GM12878 (cell line): ENCODE data around the gene BNC2. TPM values are rescaled to one million over a fixed set of nuclear protein-coding genes. Genes with fewer than 3 reads are reported as not detected.

Source experiments
- ATAC-seq: fragments of 200-7000 bp; cut with Tn5 transposase; 3 replicates; pipeline ENCODE4 v1.9.1; 2020; ENCODE audit warnings: mild to moderate bottlenecking, moderate library complexity
- BruUV-seq: library from RNA; stranded (reverse); fragments of 400-500 nt; replicated peaks from 2 replicates; lab custom pipeline; 2021; lab: Mats Ljungman, UMichigan
- CTCF ChIA-PET: fragments of 300-600 bp; sonication (Branson Sonifier 250); formaldehyde crosslinking; extraction: SDS; loops from one replicate; lab custom pipeline; 2021; ENCODE audit warnings: inconsistent platforms; lab: Yijun Ruan, JAX
- POLR2A ChIA-PET: fragments of 350-600 bp; formaldehyde crosslinking; extraction: SDS; loops from one replicate; lab custom pipeline; 2021; ENCODE audit warnings: inconsistent platforms; lab: Charles Lee
- RAD21 ChIA-PET: fragments of 300-600 bp; sonication (Branson Sonifier 250); formaldehyde crosslinking; loops from one replicate; lab custom pipeline; 2023; ENCODE audit warnings: antibody characterized with exemption; ENCODE audit not compliant: unreplicated experiment; lab: Charles Lee
- SMC1A ChIA-PET: fragments of 300-600 bp; sonication (Branson Sonifier 250); formaldehyde crosslinking; loops from one replicate; lab custom pipeline; 2023; ENCODE audit not compliant: unreplicated experiment, uncharacterized antibody; lab: Charles Lee
- DNase-seq: peaks from one replicate; pipeline ENCODE4 v3.0.0-alpha.2; 2011; ENCODE audit warnings: low read depth, low spot score
- FAIRE-seq: peaks from 3 replicates; lab custom pipeline; 2011; peaks lifted over from hg19 to GRCh38; lab: Jason Lieb, UNC
- H2AFZ ChIP-seq: 2 replicates; pipeline ENCODE4 v1.6.0; 2011; ENCODE audit warnings: low read depth, low read length, control low read depth; ENCODE audit not compliant: control insufficient read depth
- H3K27ac ChIP-seq: 2 replicates; pipeline ENCODE4 v1.5.1; 2011; ENCODE audit warnings: control low read depth; ENCODE audit not compliant: control insufficient read depth, insufficient read depth
- H3K27me3 ChIP-seq, 2 experiments: replicated peaks in 1 of 2; 2 replicates each; pipeline versions ENCODE4 v1.6.0 to v1.6.1; 2011; ENCODE audit warnings: low read length in 1 of 2; ENCODE audit not compliant: control insufficient read depth in 2 of 2, insufficient read depth in 2 of 2
- H3K36me3 ChIP-seq, 2 experiments: 2 replicates each; pipeline ENCODE4 v1.5.1; 2011; ENCODE audit warnings: low read length in 1 of 2; ENCODE audit not compliant: control insufficient read depth in 2 of 2, insufficient read depth in 2 of 2
- H3K4me1 ChIP-seq: 2 replicates; pipeline ENCODE4 v1.6.1; 2011; ENCODE audit warnings: mild to moderate bottlenecking, low read length, moderate library complexity, mixed read lengths; ENCODE audit not compliant: control insufficient read depth, insufficient read depth
- H3K4me2 ChIP-seq: 2 replicates; pipeline ENCODE4 v1.6.0; 2011; ENCODE audit warnings: control low read depth; ENCODE audit not compliant: control insufficient read depth, insufficient read depth
- H3K4me3 ChIP-seq: fragments of 200-600 bp; sonication (generic); 2 replicates; pipeline ENCODE4 v1.5.1; 2016
- H3K79me2 ChIP-seq: 2 replicates; pipeline ENCODE4 v1.6.0; 2011; ENCODE audit warnings: low read length; ENCODE audit not compliant: control insufficient read depth, insufficient read depth
- H3K9ac ChIP-seq: 2 replicates; pipeline ENCODE4 v1.8.0; 2011; ENCODE audit warnings: low read length, control low read depth, mixed read lengths; ENCODE audit not compliant: control insufficient read depth, insufficient read depth
- H3K9me3 ChIP-seq: replicated peaks from 3 replicates; pipeline ENCODE4 v1.5.1; 2011; ENCODE audit warnings: mild to moderate bottlenecking, low read length; ENCODE audit not compliant: control insufficient read depth, insufficient read depth
- H4K20me1 ChIP-seq: 2 replicates; pipeline ENCODE4 v1.6.0; 2011; ENCODE audit not compliant: control insufficient read depth, insufficient read depth
- MEF2A ChIP-seq: IDR thresholded peaks from 2 replicates; pipeline ENCODE4 v1.6.1; 2011; ENCODE audit warnings: low read depth, mild to moderate bottlenecking, low read length, moderate library complexity; ENCODE audit not compliant: insufficient read depth
- MTA3 ChIP-seq: IDR thresholded peaks from 2 replicates; pipeline ENCODE4 v1.6.1; 2012; ENCODE audit warnings: low read length, inconsistent platforms, borderline replicate concordance
- PML ChIP-seq: IDR thresholded peaks from 2 replicates; pipeline ENCODE4 v1.6.1; 2012; ENCODE audit warnings: low read length, inconsistent platforms
- RAD21 ChIP-seq: IDR thresholded peaks from 2 replicates; pipeline ENCODE4 v1.6.1; 2011; ENCODE audit warnings: mild to moderate bottlenecking, low read depth, low read length, moderate library complexity; ENCODE audit not compliant: insufficient read depth
- RCOR1 ChIP-seq: conservative IDR thresholded peaks from 2 replicates; pipeline ENCODE4 v1.6.1; 2012; ENCODE audit warnings: low read depth, low read length, improper control_type of control experiment
- SMC3 ChIP-seq: IDR thresholded peaks from 2 replicates; pipeline ENCODE4 v1.6.1; 2011; ENCODE audit warnings: low read length, improper control_type of control experiment, borderline replicate concordance
- TBL1XR1 ChIP-seq: IDR thresholded peaks from 2 replicates; pipeline ENCODE4 v1.6.1; 2012; ENCODE audit warnings: low read depth, low read length, improper control_type of control experiment
- TCF3 ChIP-seq: IDR thresholded peaks from 2 replicates; pipeline ENCODE4 v1.6.1; 2012; ENCODE audit warnings: low read depth, mild to moderate bottlenecking, low read length, borderline replicate concordance; ENCODE audit not compliant: insufficient read depth
- YY1 ChIP-seq: IDR thresholded peaks from 2 replicates; pipeline ENCODE4 v1.6.1; 2011; ENCODE audit warnings: low read depth, mild to moderate bottlenecking, low read length
- ZNF217 ChIP-seq: fragments of 450-650 bp; IDR thresholded peaks from 2 replicates; pipeline ENCODE4 v1.6.1; 2017; ENCODE audit warnings: antibody characterized with exemption, mild to moderate bottlenecking
- ZNF622 ChIP-seq: fragments of 450-650 bp; IDR thresholded peaks from 2 replicates; pipeline ENCODE4 v1.6.1; 2017; ENCODE audit warnings: mild to moderate bottlenecking, inconsistent platforms
- WGBS: methylation state at CpG from one replicate; pipeline ENCODE4 v1.1.6; 2016; ENCODE audit warnings: low lambda C conversion rate; ENCODE audit not compliant: insufficient replicate concordance, insufficient coverage; ENCODE audit errors: missing lambda C conversion rate; 5-methylcytosine and 5-hydroxymethylcytosine counted together
- in situ Hi-C: fragments of 300-500 bp; cut with MboI; formaldehyde crosslinking; loops from 9 replicates; pipeline ENCODE4 v1.14.3; 2018; ENCODE audit warnings: mixed read lengths
- intact Hi-C: fragments of 100-400 bp; cut with micrococcal nuclease; formaldehyde crosslinking; loops from one replicate; pipeline ENCODE4 v1.14.2; 2022; ENCODE audit not compliant: unreplicated experiment
- polyA plus RNA-seq, 11 experiments: library from polyadenylated mRNA; depleted of rRNA in 4 of 11; unstranded in 6 of 11; stranded (reverse) in 5 of 11; fragments of >200 nt; fragmentation: Nextera tagmentation in 4 of 11; fragmentation: Illumina TruSeq in 1 of 11; extraction: Ambion mirVana in 4 of 11; extraction: Trizol in 1 of 11; gene quantifications; 1 replicate in 1 of 11; 2 replicates in 10 of 11; pipeline versions ENCODE4 v1.2.1 to v1.2.3, GENCODE V29; 2011 to 2016; ENCODE audit warnings: inconsistent platforms in 2 of 11, missing spikeins in 2 of 11, low read depth in 1 of 11
- total RNA-seq, 4 experiments: library from RNA; depleted of rRNA in 3 of 4; stranded (reverse); fragments of >200 nt in 3 of 4; fragmentation: Illumina TruSeq in 1 of 4; extraction: Trizol in 1 of 4; gene quantifications; 2 replicates each; pipeline versions ENCODE4 v1.2.1 to v1.2.3, GENCODE V29; 2013 to 2021
- TF ChIP-seq, protein P1 (sequence below): IDR thresholded peaks from 2 replicates; pipeline ENCODE4 v1.6.1; 2012; ENCODE audit warnings: mild to moderate bottlenecking, low read depth, low read length
- TF ChIP-seq, protein P2 (sequence below): fragments of 450-650 bp; IDR thresholded peaks from 2 replicates; pipeline ENCODE4 v1.6.1; 2017; ENCODE audit warnings: antibody characterized with exemption, mild to moderate bottlenecking, moderate library complexity
- TF ChIP-seq, protein P3 (sequence below): IDR thresholded peaks from 2 replicates; pipeline ENCODE4 v1.6.1; 2012; ENCODE audit warnings: low read depth, low read length, improper control_type of control experiment
- TF ChIP-seq, protein P4 (sequence below): IDR thresholded peaks from 2 replicates; pipeline ENCODE4 v1.6.1; 2011; ENCODE audit warnings: low read depth, mild to moderate bottlenecking, low read length, moderate library complexity, borderline replicate concordance; ENCODE audit errors: extremely low read depth

The BNC2 gene
- total and polyA plus RNA-seq, 10 of the 15 experiments (the other 5 are each of a cell fraction or from before 2014, with no cell fraction given) = 0.05 to 14.5 (median 0.26) TPM

DNA sequence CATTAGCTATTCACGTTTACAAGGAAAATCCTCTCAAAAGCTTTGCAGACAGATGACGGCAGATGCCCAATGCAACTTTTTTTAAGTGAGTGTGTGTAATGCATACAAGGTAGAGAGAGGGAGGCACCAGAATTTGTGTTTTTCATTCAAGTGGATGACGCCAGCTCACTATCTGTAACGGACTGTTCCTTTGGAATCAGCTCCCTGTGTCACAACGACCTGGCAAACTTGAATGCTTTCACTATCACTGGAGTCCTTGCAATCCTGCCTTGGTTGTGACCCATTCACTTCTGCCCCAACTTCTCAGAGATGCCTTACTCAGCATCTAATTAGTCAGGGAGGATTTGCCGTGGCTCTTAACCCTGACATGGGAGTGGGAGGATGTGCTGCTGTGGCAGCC is 148.5 kb downstream of the BNC2 start:
- DNase-seq = no peak

DNA sequence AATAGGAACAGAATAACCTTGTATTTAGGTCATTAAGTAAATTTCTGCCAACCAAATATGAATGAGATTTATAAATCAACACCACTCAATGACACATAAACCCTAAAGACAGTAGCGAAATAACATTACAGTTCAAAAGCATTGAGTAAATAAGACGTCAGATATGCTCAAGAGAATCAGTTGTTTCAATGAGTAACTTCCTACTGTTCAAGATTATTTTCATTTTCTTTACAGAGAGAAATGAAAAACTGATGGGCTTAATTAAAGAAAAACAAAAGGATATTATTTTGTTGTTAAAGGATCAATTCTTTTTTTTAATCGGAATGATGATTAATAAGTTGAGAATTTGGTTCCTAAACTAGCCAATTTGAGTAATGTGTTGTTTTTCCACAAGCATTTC is 150.1 kb downstream of the BNC2 start:
- DNase-seq = no peak
- Histone ChIP-seq H2AFZ (no peak overlapping the region), H3K36me3 (no peaks in the 10 kb centered on the region), H3K4me1 (no peaks in the 10 kb centered on the region), H4K20me1 (no peaks in the 10 kb centered on the region), H3K27ac (no peak overlapping the region), H3K9ac (no peak overlapping the region), H3K4me2 (no peak overlapping the region), H3K79me2 (no peaks in the 10 kb centered on the region), H3K4me3 (no peak overlapping the region), H3K9me3 (no peaks in the 10 kb centered on the region), H3K27me3 (no peaks in the 10 kb centered on the region)
- BruUV-seq = no TSS peak
- no peak for FAIRE-seq
- ChIA-PET POLR2A (interaction anchor here (0.5 kb wide), 1 partner anchor 408 kb away, joined by 3 read pairs; no protein-coding TSS in a partner anchor), SMC1A (no interaction called here), RAD21 (no interaction called here), CTCF (no interaction called here)
- WGBS = 11% methylated on average over 3 of the region's 3 CpGs
- intact Hi-C loops (no loop called here), in situ Hi-C loops (no loop called here)
- ATAC-seq = no peak
- no peak for TF ChIP-seq PML
- TF ChIP-seq MEF2A = no peak
- TF ChIP-seq, protein P1, sequence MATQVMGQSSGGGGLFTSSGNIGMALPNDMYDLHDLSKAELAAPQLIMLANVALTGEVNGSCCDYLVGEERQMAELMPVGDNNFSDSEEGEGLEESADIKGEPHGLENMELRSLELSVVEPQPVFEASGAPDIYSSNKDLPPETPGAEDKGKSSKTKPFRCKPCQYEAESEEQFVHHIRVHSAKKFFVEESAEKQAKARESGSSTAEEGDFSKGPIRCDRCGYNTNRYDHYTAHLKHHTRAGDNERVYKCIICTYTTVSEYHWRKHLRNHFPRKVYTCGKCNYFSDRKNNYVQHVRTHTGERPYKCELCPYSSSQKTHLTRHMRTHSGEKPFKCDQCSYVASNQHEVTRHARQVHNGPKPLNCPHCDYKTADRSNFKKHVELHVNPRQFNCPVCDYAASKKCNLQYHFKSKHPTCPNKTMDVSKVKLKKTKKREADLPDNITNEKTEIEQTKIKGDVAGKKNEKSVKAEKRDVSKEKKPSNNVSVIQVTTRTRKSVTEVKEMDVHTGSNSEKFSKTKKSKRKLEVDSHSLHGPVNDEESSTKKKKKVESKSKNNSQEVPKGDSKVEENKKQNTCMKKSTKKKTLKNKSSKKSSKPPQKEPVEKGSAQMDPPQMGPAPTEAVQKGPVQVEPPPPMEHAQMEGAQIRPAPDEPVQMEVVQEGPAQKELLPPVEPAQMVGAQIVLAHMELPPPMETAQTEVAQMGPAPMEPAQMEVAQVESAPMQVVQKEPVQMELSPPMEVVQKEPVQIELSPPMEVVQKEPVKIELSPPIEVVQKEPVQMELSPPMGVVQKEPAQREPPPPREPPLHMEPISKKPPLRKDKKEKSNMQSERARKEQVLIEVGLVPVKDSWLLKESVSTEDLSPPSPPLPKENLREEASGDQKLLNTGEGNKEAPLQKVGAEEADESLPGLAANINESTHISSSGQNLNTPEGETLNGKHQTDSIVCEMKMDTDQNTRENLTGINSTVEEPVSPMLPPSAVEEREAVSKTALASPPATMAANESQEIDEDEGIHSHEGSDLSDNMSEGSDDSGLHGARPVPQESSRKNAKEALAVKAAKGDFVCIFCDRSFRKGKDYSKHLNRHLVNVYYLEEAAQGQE = no peak
- TF ChIP-seq, protein P2, sequence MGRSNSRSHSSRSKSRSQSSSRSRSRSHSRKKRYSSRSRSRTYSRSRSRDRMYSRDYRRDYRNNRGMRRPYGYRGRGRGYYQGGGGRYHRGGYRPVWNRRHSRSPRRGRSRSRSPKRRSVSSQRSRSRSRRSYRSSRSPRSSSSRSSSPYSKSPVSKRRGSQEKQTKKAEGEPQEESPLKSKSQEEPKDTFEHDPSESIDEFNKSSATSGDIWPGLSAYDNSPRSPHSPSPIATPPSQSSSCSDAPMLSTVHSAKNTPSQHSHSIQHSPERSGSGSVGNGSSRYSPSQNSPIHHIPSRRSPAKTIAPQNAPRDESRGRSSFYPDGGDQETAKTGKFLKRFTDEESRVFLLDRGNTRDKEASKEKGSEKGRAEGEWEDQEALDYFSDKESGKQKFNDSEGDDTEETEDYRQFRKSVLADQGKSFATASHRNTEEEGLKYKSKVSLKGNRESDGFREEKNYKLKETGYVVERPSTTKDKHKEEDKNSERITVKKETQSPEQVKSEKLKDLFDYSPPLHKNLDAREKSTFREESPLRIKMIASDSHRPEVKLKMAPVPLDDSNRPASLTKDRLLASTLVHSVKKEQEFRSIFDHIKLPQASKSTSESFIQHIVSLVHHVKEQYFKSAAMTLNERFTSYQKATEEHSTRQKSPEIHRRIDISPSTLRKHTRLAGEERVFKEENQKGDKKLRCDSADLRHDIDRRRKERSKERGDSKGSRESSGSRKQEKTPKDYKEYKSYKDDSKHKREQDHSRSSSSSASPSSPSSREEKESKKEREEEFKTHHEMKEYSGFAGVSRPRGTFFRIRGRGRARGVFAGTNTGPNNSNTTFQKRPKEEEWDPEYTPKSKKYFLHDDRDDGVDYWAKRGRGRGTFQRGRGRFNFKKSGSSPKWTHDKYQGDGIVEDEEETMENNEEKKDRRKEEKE = no peak
- TF ChIP-seq, protein P3, sequence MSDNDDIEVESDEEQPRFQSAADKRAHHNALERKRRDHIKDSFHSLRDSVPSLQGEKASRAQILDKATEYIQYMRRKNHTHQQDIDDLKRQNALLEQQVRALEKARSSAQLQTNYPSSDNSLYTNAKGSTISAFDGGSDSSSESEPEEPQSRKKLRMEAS = no peak
- no peak for TF ChIP-seq SMC3
- TF ChIP-seq TCF3 = no peak

More for the DNA sequence above, 148.5 kb downstream of the BNC2 start:
- TF ChIP-seq, protein P4, sequence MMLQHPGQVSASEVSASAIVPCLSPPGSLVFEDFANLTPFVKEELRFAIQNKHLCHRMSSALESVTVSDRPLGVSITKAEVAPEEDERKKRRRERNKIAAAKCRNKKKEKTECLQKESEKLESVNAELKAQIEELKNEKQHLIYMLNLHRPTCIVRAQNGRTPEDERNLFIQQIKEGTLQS = no peak
- no peak for TF ChIP-seq RCOR1
- TF ChIP-seq TBL1XR1 = no peak
- TF ChIP-seq MTA3 = no peak
- no peak for TF ChIP-seq YY1
- no peak for TF ChIP-seq ZNF622
- TF ChIP-seq ZNF217 = no peak
- no peak for TF ChIP-seq RAD21
- no peaks in the 10 kb centered on the region for H3K36me3 ChIP-seq
- 15% methylated on average over 6 of the region's 6 CpGs for WGBS
- peaks cover 0 to 1% of the 10 kb centered on the region in 2 experiments; a peak in 1 of 4 replicates for H3K27me3 ChIP-seq
- H3K9ac ChIP-seq = no peak overlapping the region
- no peak overlapping the region for H3K27ac ChIP-seq
- no peak overlapping the region for H3K4me3 ChIP-seq
- ATAC-seq = no peak
- ChIA-PET SMC1A (no interaction called here), RAD21 (no interaction called here), CTCF (no interaction called here), POLR2A (no interaction called here)
- no peaks in the 10 kb centered on the region for H3K9me3 ChIP-seq
- FAIRE-seq = no peak
- H3K4me2 ChIP-seq = no peak overlapping the region
- BruUV-seq = no TSS peak
- no peaks in the 10 kb centered on the region for H3K79me2 ChIP-seq
- in situ Hi-C loops (no loop called here), intact Hi-C loops (no loop called here)
- no peak overlapping the region for H2AFZ ChIP-seq
- no peaks in the 10 kb centered on the region for H3K4me1 ChIP-seq
- H4K20me1 ChIP-seq = no peaks in the 10 kb centered on the region
